Prostate gland (tissue), 2 donors: Measurements from ENCODE around the gene C4orf50.

Experiments used
- POLR2A ChIP-seq: fragments of 450-650 bp; IDR thresholded peaks from one replicate; pipeline ENCODE4 v1.6.1; 2016; ENCODE audit warnings: antibody characterized with exemption, mild to moderate bottlenecking
- TF ChIP-seq, protein P1 (sequence below), 4 experiments: fragments of 200-600 bp in 2 of 4; fragments of 450-650 bp in 2 of 4; sonication (generic) in 2 of 4; IDR thresholded peaks; 1 replicate in 3 of 4; 2 replicates in 1 of 4; pipeline ENCODE4 v1.5.1; 2016 to 2019; ENCODE audit warnings: antibody characterized with exemption in 4 of 4, mild to moderate bottlenecking in 2 of 4, moderate library complexity in 2 of 4

DNA sequence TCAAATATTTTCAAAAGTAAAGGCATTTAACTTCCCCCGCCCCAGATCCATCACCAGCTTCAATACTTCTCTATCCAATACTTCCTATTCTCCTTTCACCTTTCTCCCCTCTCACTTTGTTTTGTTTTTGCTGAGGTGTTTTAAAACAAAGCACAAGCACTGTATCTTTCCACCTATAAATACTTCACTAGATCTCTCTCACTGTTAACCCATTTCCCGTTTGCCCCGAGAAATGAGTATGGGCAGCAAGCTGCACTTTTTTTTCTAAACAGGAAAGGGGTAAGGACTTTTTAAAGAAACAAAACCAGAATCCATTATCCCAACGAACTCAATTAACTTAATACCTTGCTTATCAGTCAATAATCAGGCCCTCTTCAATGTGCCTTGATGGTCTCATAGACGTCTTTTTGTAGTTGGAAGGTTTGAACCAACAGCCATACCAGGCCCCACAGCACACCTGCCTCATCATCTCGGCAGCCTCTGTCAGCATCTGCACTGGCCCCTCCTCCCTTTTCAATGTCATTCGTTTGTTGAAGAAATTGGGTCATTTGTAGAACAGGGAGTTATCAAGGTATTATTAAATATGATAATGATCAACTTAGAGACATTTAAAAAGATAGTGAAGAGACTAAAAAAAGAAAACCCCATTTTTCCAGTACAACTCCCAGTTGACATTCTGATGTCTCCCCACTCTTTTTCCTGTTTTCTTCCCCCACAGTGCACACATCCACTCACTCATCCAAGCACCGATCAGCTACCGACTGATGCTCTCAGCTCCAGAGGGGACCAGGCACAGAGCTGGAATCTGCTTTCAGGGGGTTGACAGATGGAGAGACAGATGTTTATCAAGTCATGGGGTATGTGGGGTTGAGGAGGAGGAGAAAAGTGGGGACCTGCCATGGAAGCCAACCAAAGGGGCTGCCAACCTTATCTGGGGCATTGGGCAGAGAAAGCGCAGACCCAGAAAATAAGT, 151.1 kb downstream of the C4orf50 start:
- TF ChIP-seq, protein P1, sequence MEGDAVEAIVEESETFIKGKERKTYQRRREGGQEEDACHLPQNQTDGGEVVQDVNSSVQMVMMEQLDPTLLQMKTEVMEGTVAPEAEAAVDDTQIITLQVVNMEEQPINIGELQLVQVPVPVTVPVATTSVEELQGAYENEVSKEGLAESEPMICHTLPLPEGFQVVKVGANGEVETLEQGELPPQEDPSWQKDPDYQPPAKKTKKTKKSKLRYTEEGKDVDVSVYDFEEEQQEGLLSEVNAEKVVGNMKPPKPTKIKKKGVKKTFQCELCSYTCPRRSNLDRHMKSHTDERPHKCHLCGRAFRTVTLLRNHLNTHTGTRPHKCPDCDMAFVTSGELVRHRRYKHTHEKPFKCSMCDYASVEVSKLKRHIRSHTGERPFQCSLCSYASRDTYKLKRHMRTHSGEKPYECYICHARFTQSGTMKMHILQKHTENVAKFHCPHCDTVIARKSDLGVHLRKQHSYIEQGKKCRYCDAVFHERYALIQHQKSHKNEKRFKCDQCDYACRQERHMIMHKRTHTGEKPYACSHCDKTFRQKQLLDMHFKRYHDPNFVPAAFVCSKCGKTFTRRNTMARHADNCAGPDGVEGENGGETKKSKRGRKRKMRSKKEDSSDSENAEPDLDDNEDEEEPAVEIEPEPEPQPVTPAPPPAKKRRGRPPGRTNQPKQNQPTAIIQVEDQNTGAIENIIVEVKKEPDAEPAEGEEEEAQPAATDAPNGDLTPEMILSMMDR (IDR thresholded peaks at IDR 0.05), result no peak
- no peak for TF ChIP-seq POLR2A
